Activated T-cell treated with anti-CD3 and anti-CD28 coated beads for 48 hours (primary cell): Measurements from ENCODE around the gene SAMD4B.
"Not testable (repeated sequence)": the region's sequence is repeated elsewhere in the genome, so short reads cannot be mapped to it uniquely, and the experiment has no call there.

ENCODE experiments used
- DNase-seq: peaks from one replicate; pipeline ENCODE4 v3.0.0-alpha.2; 2020; ENCODE audit warnings: low read depth

SAMD4B gene

DNA sequence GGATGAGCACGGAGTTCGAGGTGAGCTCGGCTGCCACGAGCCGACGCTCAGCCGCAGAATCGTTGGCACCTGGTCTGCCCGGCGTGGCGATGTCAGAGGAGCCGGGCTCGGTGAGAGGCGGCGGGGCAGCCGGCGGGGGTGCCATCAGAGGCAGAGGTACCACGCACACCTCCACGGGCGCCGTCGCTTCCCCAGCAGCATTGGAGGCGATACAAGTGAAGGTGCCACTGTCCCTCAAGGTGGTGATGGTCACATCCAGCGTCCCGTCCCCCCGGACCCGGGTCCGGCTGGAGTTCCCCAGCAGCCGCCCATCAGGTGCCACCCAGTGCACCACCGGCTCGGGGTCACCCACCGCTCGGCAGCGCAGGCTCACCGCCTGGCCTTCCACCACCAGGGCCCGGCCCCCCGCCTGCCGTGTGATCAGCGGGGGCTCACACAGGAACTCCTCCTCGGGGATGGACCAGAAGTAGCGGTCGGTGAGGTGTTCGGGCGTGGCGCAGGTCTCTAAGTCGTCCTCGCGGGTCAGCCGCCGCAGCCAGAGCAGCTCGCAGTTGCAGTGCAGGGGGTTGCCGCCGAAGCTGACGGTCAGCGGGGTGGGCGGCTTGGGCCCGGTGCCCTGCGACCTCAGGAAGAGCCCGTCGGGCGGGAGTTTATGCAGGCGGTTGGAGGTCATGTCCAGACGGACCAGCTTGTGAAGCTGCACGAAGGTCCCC lies 28.0 kb upstream of the SAMD4B start:
- DNase-seq, result no peak

DNA sequence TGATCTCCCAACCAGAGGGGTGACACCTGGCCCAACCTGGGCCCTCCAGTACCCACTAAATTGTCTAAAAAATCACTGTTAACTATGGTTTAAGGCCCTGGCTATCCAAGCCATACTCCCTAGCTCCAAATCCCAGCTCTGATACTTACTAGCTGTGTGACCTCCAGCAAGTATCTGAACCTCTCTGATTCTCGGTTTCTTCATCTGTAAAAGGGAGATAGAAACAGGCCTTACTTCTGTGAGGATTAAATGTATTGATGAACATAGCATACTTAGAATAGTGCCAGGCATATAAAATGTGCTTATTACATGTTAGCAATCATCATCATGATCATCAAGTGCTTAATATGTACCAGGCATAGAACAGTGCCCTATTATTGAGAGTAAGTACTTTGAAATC lies 26.3 kb upstream of the SAMD4B start:
- DNase-seq, result no peak

DNA sequence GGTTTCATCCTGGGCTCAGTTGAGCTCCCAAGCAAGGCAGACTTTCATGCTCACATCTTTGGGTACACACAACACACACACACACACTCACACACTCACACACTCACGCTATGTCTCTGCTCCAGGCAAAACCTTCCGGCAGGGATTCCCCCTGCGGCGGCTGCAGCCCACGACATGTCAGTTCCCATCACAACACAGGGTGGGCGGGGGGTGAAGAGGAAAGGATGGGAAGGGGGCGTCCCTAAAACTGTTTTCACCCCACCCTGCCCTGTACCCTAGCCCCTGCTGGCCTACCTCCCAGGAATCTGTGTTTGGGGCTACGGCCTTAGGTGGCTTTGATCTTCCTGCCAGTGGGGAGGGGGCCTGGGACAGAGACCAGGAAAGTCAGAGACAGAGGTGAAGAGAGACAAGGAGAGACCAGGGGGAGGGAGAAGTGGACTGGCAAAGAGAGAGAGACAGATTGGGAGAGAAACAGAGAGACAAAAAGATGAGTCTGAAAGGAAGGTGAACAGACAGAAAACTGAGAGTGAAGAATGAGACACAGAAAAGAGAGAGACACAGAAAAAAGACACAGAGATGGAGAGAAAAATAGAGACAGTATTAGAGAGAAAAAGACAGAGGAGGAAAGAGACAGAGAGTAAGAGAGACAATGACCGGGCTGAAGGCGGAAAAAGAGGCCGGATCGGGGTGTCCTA lies 25.4 kb upstream of the SAMD4B start:
- no peak for DNase-seq

DNA sequence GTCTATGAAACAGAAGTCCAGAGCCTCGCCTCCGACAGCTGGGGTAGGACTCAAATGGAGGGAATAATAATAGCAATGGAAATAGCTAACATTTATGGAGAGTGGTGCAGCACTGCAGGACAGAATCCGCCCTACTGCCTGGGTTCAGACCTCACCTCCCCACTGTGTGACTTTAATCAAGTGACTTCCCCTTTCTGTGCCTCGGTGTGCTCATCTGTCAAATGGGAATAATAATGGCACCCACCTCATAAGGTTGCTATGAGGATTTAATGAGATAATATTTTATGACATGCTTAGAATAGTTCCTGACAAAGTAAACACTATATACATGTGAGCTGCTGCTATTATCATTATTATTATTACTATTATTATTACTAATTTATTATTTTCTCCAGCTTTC lies 24.7 kb upstream of the SAMD4B start:
- DNase-seq, result no peak

DNA sequence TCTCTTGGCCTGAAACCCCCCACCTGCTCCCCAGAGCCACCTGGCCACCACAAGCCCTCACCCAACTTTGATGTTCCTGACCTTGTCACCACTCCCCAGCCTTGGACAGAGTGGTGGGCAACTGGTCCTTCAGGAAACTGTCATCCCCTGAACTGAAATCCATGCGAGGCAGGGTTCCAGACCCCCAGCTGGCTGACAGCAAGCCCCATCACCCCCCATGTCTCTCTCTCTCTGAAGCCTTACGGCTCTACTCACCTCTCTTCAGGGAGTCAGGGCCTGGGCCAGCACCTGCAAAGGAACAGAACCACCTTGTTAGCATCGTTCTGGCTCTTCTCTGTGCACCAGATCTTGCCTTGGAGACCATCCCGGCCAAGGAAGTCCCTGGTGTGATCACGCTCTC lies 24.1 kb upstream of the SAMD4B start:
- DNase-seq, result no peak

DNA sequence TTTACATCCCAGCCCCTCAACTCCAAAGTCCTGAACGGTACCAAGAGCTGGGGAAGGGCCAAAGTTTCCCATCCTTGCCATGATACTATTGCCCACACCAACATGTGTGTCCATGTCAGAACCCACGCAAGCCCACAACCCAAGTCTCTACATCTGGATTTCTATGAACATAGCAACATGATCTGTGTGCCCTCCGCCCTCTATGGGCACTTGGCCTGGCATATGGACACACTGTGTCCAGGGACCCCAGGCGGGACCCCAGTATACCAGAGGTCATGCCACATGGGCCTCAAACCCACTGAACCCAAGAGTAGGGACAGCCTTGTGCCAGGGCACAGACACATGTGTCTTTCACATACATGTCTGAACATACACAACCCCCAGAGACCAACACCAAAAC lies 23.5 kb upstream of the SAMD4B start:
- no peak for DNase-seq

DNA sequence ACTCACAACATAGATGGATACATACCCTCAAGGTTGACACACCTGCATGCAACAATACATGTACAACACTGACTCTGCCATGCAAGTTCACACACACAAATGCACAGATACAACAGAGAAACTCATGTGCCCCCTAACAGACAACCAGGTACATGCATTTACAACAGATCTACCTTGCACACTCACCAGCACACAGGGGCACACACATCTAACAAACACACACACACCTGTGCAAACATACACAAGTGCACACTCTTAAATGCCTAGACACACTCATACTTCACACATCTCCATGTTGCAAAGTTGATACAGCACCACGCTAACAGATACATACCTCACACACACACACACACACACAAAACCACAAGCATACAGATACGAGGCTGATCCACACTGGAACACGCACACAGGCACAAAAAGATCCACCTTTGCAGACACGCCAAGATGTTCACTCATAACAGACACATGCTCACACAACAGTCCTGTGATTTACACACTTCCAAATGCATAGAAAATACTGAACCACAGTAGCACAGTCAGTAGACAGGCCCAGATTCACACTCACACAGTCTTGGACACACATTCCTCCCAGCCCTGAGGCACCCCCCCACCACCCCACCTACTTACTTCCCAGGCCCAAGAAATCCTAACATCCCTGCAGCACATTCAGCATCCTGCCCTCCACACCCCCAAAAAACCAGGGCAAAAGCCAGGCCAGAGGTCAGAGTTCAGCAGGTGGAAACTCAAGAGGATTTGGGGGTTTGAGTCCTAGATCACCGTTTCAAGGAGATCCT lies 22.9 kb upstream of the SAMD4B start:
- DNase-seq, result no peak

DNA sequence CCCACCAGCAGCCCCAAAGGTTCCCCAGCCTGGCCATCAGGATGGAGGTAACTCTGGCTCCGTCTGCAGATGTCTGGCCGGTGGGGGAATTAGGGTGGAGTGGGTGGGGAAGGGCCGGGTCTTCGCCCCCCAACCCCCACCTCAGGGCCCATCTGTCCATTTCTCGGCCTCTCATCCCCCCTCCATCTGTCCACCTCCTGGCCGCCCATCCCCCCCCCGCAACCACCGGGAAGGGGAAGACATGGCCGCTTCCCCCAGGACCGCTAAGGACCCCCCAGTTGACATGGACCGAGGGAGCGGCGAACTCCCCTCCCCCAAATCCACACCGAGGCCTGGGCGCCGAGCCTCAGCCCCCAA lies 22.4 kb upstream of the SAMD4B start:
- no peak for DNase-seq

DNA sequence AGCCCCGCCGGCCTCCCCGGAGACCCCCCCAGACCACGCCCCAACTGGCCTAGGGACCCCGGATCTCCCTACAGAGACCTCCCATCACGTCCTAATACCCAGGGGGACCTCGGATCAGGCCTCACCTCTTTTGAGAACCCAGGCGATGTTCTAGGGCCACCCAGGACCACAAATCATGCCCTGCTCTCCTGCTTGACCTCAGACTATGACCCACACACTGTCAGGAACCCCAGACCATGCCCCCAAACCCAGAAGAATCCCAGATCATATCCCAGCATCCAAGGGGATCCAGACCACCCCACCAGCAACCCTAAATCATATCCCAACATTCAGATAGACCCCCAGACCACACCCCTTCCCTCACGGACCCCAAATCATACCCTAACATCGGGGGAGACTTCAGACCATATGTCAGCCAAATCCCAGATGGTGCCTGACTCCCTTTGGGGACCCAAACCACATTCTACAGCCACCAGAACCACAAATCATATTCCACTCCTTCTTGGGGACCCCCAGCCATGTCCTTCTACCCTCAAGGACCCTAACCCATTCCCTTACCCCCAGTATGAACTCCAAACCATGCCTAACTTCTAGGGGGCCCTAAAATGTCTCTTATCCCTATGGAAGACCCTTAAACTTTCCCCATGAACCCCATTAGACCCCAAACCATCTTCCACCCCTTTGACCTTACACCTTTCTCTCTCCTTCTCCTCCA lies 20.9 kb upstream of the SAMD4B start:
- no peak for DNase-seq

DNA sequence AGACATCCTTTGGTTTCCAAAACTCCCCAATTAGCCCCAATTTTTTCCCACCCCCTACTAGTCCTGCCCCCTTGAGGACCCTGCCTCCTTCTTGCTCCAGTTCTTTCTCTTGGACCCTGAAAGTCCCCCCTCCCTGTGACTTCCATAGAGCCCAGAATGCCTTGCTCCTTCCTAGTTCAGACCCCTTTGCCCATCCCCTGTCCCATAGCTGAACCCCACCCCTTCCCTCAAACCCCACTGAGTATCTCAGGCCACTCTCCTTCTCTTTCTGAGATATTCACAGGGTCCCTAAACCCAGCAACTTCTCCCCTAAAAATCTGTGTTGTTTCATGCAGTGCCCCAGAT lies 20.4 kb upstream of the SAMD4B start:
- DNase-seq, result no peak

DNA sequence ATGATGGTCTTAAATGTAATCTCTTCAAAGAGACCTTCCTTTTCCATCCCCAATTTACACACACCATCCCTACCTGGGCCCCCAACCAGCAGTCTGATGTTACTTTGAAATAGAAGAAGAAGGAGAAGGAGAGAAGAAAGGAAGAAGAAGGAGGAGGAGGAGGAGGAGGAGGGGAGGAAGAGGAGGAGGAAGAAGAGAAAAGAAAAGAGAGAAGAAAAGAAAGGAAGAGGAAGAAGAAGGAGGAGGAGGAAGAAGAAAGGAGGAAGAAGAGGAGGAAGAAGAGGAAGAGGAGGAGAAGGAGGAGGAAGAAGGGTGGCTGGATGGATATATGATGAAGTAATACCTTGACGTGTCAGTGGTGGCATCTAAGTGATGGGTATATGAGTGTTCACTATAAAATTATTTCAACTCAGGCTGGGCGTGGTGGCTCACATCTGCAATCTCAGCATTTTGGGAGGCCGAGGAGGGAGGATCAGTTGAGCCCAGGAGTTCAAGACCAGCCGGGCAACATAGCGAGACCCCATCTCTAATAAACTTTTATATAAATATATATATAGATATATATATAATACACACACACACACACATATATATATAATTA lies 17.9 kb upstream of the SAMD4B start:
- no peak for DNase-seq

DNA sequence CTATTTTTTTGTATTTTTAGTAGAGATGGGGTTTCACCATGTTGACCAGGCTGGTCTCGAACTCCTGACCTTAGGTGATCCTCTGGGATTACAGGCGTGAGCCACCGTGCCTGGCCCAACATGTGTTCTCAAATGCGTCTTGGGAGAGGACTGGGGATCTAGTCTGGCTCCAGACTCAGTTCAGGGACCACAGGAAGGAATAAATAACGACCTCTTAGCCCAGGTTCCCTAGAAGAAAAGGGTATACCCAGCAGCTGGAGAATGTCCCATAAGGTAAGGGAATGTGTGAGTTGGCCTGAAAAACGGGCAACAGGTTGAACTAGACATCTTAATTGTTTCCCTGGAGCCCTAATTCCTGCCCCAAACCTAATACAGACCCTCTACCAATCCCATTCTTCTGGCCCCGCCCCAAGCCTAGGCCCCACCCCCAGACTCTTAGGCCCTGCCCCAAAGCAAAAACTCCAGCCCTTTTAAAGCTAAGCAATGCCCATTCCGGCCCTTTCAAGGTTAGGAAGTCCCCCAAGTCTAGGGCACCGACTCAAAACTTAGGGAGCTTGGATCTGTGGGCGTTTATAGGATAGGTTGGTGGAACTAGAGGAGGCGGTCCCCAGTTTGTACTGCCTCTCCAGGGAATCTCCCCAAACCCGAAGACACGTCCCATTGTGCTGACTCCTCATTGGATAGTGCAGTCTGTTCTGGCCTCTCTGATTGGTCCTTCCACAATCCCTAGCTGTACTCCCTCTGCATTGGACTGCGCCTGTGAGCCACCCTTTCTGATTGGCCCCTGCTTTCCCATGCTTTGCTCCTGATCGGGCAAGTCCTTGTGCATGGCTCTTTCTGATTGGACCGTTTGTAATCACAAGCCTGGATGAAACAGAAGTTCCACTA lies 16.2 kb upstream of the SAMD4B start:
- no peak for DNase-seq

DNA sequence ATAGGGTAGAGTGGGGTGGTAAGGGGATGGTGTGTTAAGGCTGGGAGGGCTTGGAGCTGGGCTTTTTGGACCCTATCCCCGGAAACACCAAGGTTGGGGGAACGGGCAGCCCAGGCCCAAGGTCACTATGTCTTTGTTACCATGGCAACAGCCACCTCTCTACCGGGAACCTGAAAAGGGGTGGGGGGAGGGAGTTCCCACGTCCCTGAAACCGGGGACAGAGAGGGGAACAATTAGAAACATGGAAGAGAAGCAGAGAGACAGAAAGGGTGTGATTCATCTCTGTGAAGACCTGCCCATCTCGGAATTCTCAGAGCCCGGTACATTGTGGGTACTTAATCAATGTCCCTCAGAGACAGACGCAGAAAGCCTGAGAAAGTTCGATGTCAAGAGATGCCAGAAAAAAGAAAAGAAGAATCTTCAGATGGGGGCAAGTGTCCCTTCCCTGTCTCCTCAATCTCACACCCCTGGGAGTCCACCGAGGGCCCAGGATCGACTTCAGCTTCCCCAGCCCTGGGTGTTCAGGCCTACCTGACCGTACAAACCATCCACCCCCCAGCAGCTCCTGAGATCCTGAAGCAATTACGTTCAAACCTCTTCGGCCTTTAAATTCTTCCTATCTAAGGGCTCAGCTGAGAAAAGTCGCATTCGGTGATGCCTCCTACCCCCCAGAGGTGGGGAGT lies 14.7 kb upstream of the SAMD4B start:
- no peak for DNase-seq

DNA sequence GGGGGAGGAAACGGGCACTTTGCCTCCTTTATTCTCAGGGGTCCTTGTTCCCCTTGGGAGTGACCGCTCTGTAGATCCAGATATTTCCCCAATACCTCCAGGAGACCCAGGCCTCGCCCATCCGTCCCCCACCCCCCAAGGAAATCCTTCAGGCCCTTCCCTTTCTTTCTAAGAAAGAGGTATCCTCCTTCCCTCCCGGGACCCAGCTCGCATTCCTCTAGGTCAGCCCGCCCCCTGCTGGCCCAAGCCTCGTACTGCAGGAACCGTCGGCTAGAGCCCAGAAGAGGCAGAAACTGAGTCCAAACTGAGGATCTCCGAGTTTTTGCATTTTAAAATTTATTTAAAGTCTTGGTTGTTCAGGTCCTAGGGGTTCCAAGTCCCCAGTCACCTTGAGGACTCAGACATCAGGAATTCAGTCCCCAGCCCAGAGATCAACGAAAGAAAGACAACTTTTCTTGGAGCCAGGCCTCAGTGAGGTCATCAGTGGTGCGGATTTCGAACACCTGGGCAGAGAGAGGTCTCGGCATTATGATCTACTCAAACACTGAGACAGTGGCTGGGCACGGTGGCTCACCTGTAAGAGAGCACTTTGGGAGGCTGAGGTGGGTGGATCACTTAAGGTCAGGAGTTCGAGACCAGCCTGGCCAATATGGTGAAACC lies 14.0 kb upstream of the SAMD4B start:
- peak; percentile 73 for DNase-seq

DNA sequence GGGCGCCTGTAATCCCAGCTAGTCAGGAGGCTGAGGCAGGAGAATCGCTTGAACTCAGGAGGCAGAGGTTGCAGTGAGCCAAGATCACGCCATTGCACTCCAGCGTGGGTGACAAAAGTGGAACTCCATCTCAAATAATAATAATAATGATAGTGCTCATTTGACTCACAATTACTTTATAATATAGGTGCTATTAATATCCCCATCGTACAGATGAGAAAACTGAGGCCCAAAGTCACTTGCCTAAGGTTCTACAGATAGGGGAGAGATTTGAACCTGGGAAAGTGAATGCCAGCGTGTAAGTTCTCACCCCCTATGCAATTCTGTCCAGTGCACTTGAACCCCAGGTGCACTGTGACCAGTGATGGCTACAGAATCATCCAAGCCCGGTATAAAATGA lies 12.3 kb upstream of the SAMD4B start:
- no peak for DNase-seq

DNA sequence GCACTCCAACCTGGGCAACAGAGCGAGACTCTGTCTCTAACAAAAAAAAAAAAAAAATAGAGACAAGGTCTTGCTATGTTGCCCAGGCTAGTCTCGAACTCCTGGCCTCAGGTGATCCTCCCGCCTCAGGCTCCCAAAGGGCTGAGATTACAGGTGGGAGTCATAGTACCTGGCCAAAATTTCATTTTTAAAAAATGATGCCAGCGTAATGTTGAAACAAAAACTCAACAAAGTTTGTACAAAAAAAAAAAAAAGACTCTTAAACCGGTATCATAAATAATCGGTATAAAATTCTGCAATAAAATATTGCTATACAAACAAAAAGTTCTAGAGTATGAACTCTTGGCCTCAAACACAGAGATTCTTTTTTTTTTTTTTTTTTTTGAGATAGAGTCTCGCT lies 9.9 kb upstream of the SAMD4B start:
- DNase-seq, result no peak

DNA sequence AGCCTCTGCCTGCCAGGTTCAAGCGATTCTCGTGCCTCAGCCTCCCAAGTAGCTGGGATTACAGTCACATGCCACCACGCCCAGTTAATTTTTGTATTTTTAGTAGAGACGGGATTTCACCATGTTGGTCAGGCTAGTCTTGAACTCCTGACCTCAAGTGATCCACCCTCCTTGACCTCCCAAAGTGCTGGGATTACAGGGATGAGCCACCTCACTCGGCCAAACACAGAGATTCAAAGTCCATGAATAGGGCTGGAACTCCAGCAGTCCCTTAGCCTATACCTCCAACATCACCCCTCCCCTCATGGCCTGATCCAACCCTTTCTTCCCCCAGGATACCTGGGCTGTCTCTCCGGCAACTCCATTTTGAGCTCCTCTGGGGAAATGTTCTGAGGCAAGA lies 9.5 kb upstream of the SAMD4B start:
- DNase-seq, result not testable (repeated sequence)

DNA sequence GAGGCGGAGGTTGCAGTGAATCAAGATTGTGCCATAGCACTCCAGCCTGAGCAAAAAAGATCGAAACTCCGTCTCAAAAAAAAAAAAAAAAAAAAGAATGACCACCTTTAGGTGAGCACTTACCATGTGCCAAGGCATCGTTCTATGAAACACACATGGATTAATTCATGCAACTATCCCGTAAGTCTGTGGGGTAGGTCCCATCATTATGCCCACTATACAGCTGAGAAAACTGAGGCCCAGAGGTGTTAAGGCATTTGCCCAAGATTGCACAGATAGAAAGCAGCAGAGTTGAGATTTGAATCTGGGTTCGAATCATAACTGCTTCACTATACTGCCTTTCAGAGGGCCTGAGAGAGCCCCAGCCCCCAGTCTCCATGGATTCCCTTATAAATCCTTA lies 8.7 kb upstream of the SAMD4B start:
- DNase-seq, result no peak

DNA sequence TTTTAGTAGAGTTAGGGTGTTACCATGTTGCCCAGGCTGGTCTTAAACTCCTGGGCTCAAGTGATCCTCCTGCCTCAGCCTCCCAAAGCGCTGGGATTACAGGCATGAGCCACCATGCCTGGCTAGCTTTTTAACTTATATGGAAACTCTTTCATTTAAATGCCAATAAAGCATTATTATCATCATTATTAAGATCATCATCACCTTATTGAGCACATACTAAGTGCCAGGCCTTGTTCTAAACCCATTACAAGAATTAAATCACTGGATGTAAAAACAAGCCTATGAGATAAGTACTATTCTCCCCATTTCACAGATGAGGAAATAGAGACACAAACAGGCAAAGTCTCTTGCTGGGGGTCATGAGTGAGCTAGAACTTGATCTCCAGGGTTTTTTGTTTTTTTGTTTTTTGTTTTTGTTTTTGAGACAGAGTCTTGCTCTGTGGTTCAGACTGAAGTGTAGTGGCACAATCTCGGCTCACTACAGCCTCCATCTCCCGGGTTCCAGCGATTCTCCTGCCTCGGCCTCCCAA lies 7.7 kb upstream of the SAMD4B start:
- DNase-seq, result no peak

DNA sequence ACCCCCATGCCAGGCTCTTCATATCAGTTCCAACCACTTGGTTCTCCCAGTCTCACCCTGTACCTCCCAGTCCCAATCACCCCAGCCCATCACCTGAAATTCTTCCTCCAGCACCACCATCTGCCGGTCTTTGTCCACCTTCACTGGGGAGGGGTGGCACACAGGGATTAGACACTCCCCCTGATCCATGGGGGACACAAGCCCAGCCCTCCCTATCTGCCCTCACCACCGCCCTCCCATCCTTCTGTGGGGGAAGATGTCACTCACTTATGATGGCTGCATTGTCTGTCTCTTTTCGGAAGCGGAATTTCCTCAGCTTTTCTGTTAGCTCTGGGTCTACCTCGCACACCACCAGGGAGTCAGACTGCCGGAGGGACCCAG lies 7.1 kb upstream of the SAMD4B start:
- no peak for DNase-seq
